GM19023 (cell line): Measurements from ENCODE around the gene FOXP1.

Source experiments
- ATAC-seq: cut with Tn5 transposase; IDR thresholded peaks from one replicate; pipeline ENCODE4 v1.9.1; 2021; ENCODE audit warnings: mild to moderate bottlenecking, moderate library complexity; ENCODE audit not compliant: unreplicated experiment

FOXP1 gene

GRCh38 chr3:70911719-70912118 lies 671.8 kb downstream of the FOXP1 start:
- no peak for ATAC-seq

- ATAC-seq, result no peak
Measured at GRCh38 chr3:70905491-70905890, 678.0 kb downstream of the FOXP1 start.
